Measurements from ENCODE around the gene IFIH1.

IFIH1 gene

GRCh38 chr2:162219426-162219825, 99.1 kb downstream of the IFIH1 start:
- H3K79me2 ChIP-seq (ENCODE audit: control insufficient read depth, insufficient read depth, low read length, unreplicated experiment): no peaks in the 10 kb centered on the region
- H3K4me1 ChIP-seq (ENCODE audit: control insufficient read depth, insufficient read depth, low read length, unreplicated experiment): peaks cover 10% of the 10 kb centered on the region

DNA sequence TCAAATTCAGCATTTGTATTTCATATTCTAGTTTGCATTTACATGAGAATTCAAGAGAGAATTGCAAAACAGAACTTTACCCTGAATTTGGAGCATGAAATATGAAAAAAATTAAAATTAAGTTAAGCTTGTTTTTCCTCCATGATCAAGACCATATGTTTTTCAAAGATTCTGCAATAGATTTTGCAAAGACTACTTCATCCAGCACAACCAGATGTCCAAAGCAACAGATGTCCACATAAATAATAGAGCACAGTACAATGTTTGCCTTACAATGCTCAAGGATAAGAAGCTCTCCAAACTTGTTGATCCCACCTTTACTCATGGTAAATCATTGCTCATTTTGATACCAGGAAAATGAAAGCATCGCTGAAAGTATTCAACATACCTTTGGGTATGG, 100.9 kb downstream of the IFIH1 start:
- Histone ChIP-seq H3K27me3 (ENCODE audit: insufficient read depth, low read length) (no peaks in the 10 kb centered on the region), H3K36me3 (ENCODE audit: insufficient read depth, low read length) (peaks cover 21% of the 10 kb centered on the region; the same call in 1 of the 2 replicates), H3K4me3 (ENCODE audit: low read depth, low read length) (no peak overlapping the region), H3K4me1 (ENCODE audit: control insufficient read depth, insufficient read depth, low read length, unreplicated experiment) (peaks cover 13% of the 10 kb centered on the region), H3K27ac (ENCODE audit: low read depth, low read length) (no peak overlapping the region), H3K79me2 (ENCODE audit: control insufficient read depth, insufficient read depth, low read length, unreplicated experiment) (no peaks in the 10 kb centered on the region), H2AFZ (ENCODE audit: low read length, unreplicated experiment) (no peak overlapping the region)

More at GRCh38 chr2:162219426-162219825, 99.1 kb downstream of the IFIH1 start:
- Histone ChIP-seq H3K4me3 (ENCODE audit: low read depth, low read length) (no peak overlapping the region), H3K27ac (ENCODE audit: low read depth, low read length) (no peak overlapping the region), H2AFZ (ENCODE audit: low read length, unreplicated experiment) (no peak overlapping the region), H3K27me3 (ENCODE audit: insufficient read depth, low read length) (no peaks in the 10 kb centered on the region), H3K36me3 (ENCODE audit: insufficient read depth, low read length) (peaks cover 16% of the 10 kb centered on the region; the same call in 1 of the 2 replicates)

Measured in ACC112 (cell line).